SK-N-SH (cell line): ENCODE data around the gene AGO4. TPM values are rescaled to one million over a fixed set of nuclear protein-coding genes. Genes with fewer than 3 reads are reported as not detected.

Source experiments
- CTCF ChIA-PET: fragments of 300-600, 350-600 bp; formaldehyde crosslinking; extraction: SDS; loops from one replicate; lab custom pipeline; 2021; lab: Yijun Ruan, JAX
- POLR2A ChIA-PET: fragments of 350-600 bp; sonication (Branson Sonifier 250); formaldehyde crosslinking; extraction: SDS; loops from one replicate; lab custom pipeline; 2020; ENCODE audit warnings: antibody characterized with exemption, inconsistent platforms; lab: Yijun Ruan, JAX
- DNase-seq: peaks from one replicate; pipeline ENCODE4 v3.0.0; 2012
- H2AFZ ChIP-seq: fragments of 200-600 bp; sonication (generic); 2 replicates; pipeline ENCODE4 v1.8.1; 2016; ENCODE audit warnings: antibody characterized with exemption, mild to moderate bottlenecking, low read depth
- H3F3A ChIP-seq: fragments of 200-600 bp; sonication (generic); replicated peaks from 2 replicates; pipeline ENCODE3; 2016; ENCODE audit warnings: antibody characterized with exemption, mild to moderate bottlenecking; ENCODE audit not compliant: insufficient read depth
- H3K27ac ChIP-seq, 2 experiments: fragments of 200-500 bp in 1 of 2; fragments of 200-600 bp in 1 of 2; sonication (Bioruptor generic) in 1 of 2; sonication (generic), shearing (Covaris generic) in 1 of 2; 2 replicates each; pipeline versions ENCODE4 v1.5.1 to v1.6.1; 2014 to 2016; ENCODE audit warnings: low read depth in 2 of 2, inconsistent platforms in 1 of 2, low read length in 1 of 2, mild to moderate bottlenecking in 1 of 2, mixed read lengths in 1 of 2
- H3K27me3 ChIP-seq: fragments of 200-600 bp; sonication (generic), shearing (Covaris generic); 2 replicates; pipeline ENCODE4 v1.6.1; 2016; ENCODE audit warnings: mixed run types; ENCODE audit not compliant: insufficient read depth
- H3K36me3 ChIP-seq, 2 experiments: fragments of 200-500 bp in 1 of 2; fragments of 200-600 bp in 1 of 2; sonication (Bioruptor generic) in 1 of 2; sonication (generic) in 1 of 2; replicated peaks in 1 of 2; 2 replicates each; pipeline versions ENCODE3 to v1.5.1; 2014 to 2016; ENCODE audit warnings: low read length in 1 of 2, mild to moderate bottlenecking in 1 of 2; ENCODE audit not compliant: insufficient read depth in 2 of 2, control insufficient read depth in 1 of 2
- H3K4me1 ChIP-seq, 2 experiments: fragments of 200-500 bp in 1 of 2; fragments of 200-600 bp in 1 of 2; sonication (Bioruptor generic) in 1 of 2; sonication (generic), shearing (Covaris generic) in 1 of 2; 2 replicates each; pipeline versions ENCODE4 v1.5.1 to v1.6.1; 2014 to 2016; ENCODE audit warnings: low read depth in 1 of 2, low read length in 1 of 2, mixed run types in 1 of 2; ENCODE audit not compliant: insufficient read depth in 2 of 2, control insufficient read depth in 1 of 2
- H3K4me2 ChIP-seq: fragments of 200-600 bp; sonication (generic), shearing (Covaris generic); 2 replicates; pipeline ENCODE4 v1.6.1; 2017; ENCODE audit warnings: mixed run types
- H3K4me3 ChIP-seq, 2 experiments: fragments of 200-500 bp in 1 of 2; fragments of 200-600 bp in 1 of 2; sonication (Bioruptor generic) in 1 of 2; sonication (generic), shearing (Covaris generic) in 1 of 2; 2 replicates each; pipeline versions ENCODE4 v1.5.1 to v1.8.1; 2014 to 2016; ENCODE audit warnings: low read depth in 2 of 2, inconsistent platforms in 1 of 2, low read length in 1 of 2, mild to moderate bottlenecking in 1 of 2, mixed read lengths in 1 of 2, moderate library complexity in 1 of 2
- H3K79me2 ChIP-seq: fragments of 200-600 bp; sonication (generic); 2 replicates; pipeline ENCODE4 v1.8.1; 2017; ENCODE audit warnings: mild to moderate bottlenecking; ENCODE audit not compliant: insufficient read depth
- H3K9ac ChIP-seq: fragments of 200-600 bp; sonication (generic); 2 replicates; pipeline ENCODE4 v1.6.1; 2017; ENCODE audit warnings: mixed run types
- H3K9me2 ChIP-seq: fragments of 200-600 bp; sonication (generic); 2 replicates; pipeline ENCODE4 v1.6.1; 2017; ENCODE audit warnings: mixed run types
- H3K9me3 ChIP-seq: fragments of 200-600 bp; sonication (generic); 2 replicates; pipeline ENCODE4 v1.6.1; 2017; ENCODE audit warnings: mixed run types, mild to moderate bottlenecking, moderate library complexity
- H4K20me1 ChIP-seq: fragments of 200-600 bp; sonication (generic); 2 replicates; pipeline ENCODE4 v1.6.1; 2017; ENCODE audit warnings: mild to moderate bottlenecking, mixed run types; ENCODE audit not compliant: insufficient read depth
- CHD2 ChIP-seq: fragments of 150-350 bp; IDR thresholded peaks from 2 replicates; pipeline ENCODE4 v1.6.1; 2018; ENCODE audit warnings: low read length; ENCODE audit not compliant: partially characterized antibody
- ELF1 ChIP-seq: IDR thresholded peaks from 2 replicates; pipeline ENCODE4 v1.4.0; 2012
- FOXM1 ChIP-seq: IDR thresholded peaks from 2 replicates; pipeline ENCODE4 v1.4.0; 2012; ENCODE audit warnings: low read depth, mild to moderate bottlenecking
- GABPA ChIP-seq: IDR thresholded peaks from 2 replicates; pipeline ENCODE4 v1.4.0; 2012; ENCODE audit warnings: low read depth, mild to moderate bottlenecking
- GATA2 ChIP-seq: sonication (generic); formaldehyde crosslinking; IDR thresholded peaks from 2 replicates; pipeline ENCODE4 v1.5.0; 2020; ENCODE audit warnings: mild to moderate bottlenecking, missing genetic modification reagents
- IRF3 ChIP-seq: fragments of 150-350 bp; IDR thresholded peaks from 2 replicates; pipeline ENCODE4 v1.6.1; 2016; ENCODE audit warnings: mild to moderate bottlenecking, low read depth, low read length
- MEF2A ChIP-seq: IDR thresholded peaks from 2 replicates; pipeline ENCODE4 v1.4.0; 2012; ENCODE audit warnings: low read depth, borderline replicate concordance
- MXI1 ChIP-seq: IDR thresholded peaks from 2 replicates; pipeline ENCODE4 v1.6.1; 2012; ENCODE audit warnings: mild to moderate bottlenecking, low read depth, low read length, improper control_type of control experiment
- NFIC ChIP-seq: IDR thresholded peaks from 2 replicates; pipeline ENCODE4 v1.4.0; 2012; ENCODE audit warnings: borderline replicate concordance
- NRF1 ChIP-seq: IDR thresholded peaks from 2 replicates; pipeline ENCODE4 v1.6.1; 2012; ENCODE audit warnings: low read depth, mild to moderate bottlenecking, low read length
- RCOR1 ChIP-seq: fragments of 150-350 bp; IDR thresholded peaks from 2 replicates; pipeline ENCODE4 v1.6.1; 2017; ENCODE audit warnings: antibody characterized with exemption, low read length
- SMC3 ChIP-seq: IDR thresholded peaks from 2 replicates; pipeline ENCODE4 v1.6.1; 2012; ENCODE audit warnings: low read depth, low read length, improper control_type of control experiment
- USF2 ChIP-seq: fragments of 150-350 bp; IDR thresholded peaks from 2 replicates; pipeline ENCODE4 v1.6.1; 2017; ENCODE audit warnings: antibody characterized with exemption, low read length, low read depth, borderline replicate concordance
- WGBS: methylation state at CpG from one replicate; pipeline ENCODE4 v1.1.6; 2017; ENCODE audit warnings: low lambda C conversion rate; 5-methylcytosine and 5-hydroxymethylcytosine counted together
- polyA plus RNA-seq, 3 experiments: library from polyadenylated mRNA; depleted of rRNA; stranded (reverse); fragments of >200 nt; gene quantifications; 2 replicates each; pipeline ENCODE4 v1.2.3, GENCODE V29; 2012

Gene AGO4
- polyA plus RNA-seq, 1 of the 3 experiments (the other 2 are of a cell fraction), result 4.8 TPM

- no peaks in the 10 kb centered on the region for H4K20me1 ChIP-seq
- no peak overlapping the region for H3K4me2 ChIP-seq
- no peaks in the 10 kb centered on the region for H3K9me2 ChIP-seq
- no peak overlapping the region for H3K4me3 ChIP-seq
- H3K27me3 ChIP-seq, result no peaks in the 10 kb centered on the region
- ChIA-PET POLR2A (no interaction called here), CTCF (interaction anchor here (1.5 kb wide), 1 partner anchor 37 kb away, joined by 5 read pairs; the partner anchor contains the start of gene AGO1)
- WGBS, result 19% methylated on average over 1 of the region's 1 CpG
- peaks cover 0 to 6% of the 10 kb centered on the region in 2 experiments; a peak in 2 of 4 replicates for H3K4me1 ChIP-seq
- no peak for TF ChIP-seq NRF1
- peak; percentile 28 for TF ChIP-seq CHD2
- TF ChIP-seq MXI1, result peak; percentile 68; the same call in 1 of the 2 replicates
- TF ChIP-seq USF2, result no peak
- peak; percentile 33; the same call in 1 of the 2 replicates for TF ChIP-seq GATA2
- TF ChIP-seq MEF2A, result no peak
- TF ChIP-seq RCOR1, result peak; percentile 90
- H3K79me2 ChIP-seq, result no peaks in the 10 kb centered on the region
- peaks cover 23 to 52% of the 10 kb centered on the region in 2 experiments for H3K36me3 ChIP-seq
- H3F3A ChIP-seq, result no peaks in the 10 kb centered on the region
- DNase-seq, result peak; percentile 39
- no peaks in the 10 kb centered on the region for H3K9me3 ChIP-seq
- no peak overlapping the region for H3K9ac ChIP-seq
- H2AFZ ChIP-seq, result no peak overlapping the region
- peak overlapping the region in 1 of 2 experiments; percentile 64; a peak in 2 of 4 replicates for H3K27ac ChIP-seq
These were observed 38.0 kb downstream of the AGO4 start for GRCh38 chr1:35845766-35846165.

GRCh38 chr1:35847935-35848565 is 40.2 kb downstream of the AGO4 start:
- peaks cover 30 to 60% of the 10 kb centered on the region in 2 experiments for H3K36me3 ChIP-seq
- no peak overlapping the region for H3K27ac ChIP-seq
- H3K27me3 ChIP-seq, result no peaks in the 10 kb centered on the region
- no peak overlapping the region for H3K4me2 ChIP-seq
- H3K9me2 ChIP-seq, result no peaks in the 10 kb centered on the region
- 100% methylated on average over 1 of the region's 1 CpG for WGBS
- no peaks in the 10 kb centered on the region for H3K9me3 ChIP-seq
- CTCF ChIA-PET, result interaction anchor here (1.4 kb wide), 1 partner anchor 35 kb away, joined by 3 read pairs; the partner anchor contains the start of gene AGO1
- H3K4me1 ChIP-seq, result peaks cover 0 to 6% of the 10 kb centered on the region in 2 experiments; a peak in 2 of 4 replicates
- no peaks in the 10 kb centered on the region for H4K20me1 ChIP-seq
- POLR2A ChIA-PET, result no interaction called here
- no peaks in the 10 kb centered on the region for H3K79me2 ChIP-seq
- H3K9ac ChIP-seq, result no peak overlapping the region
- TF ChIP-seq SMC3 (no peak), GABPA (no peak), ELF1 (no peak), MEF2A (no peak), FOXM1 (no peak), NFIC (no peak), IRF3 (no peak)
- no peak overlapping the region for H2AFZ ChIP-seq
- no peak overlapping the region for H3K4me3 ChIP-seq
- DNase-seq, result no peak
- H3F3A ChIP-seq, result no peaks in the 10 kb centered on the region
